Putamen (tissue), 1 donor: Measurements from ENCODE around the gene ADAMTS2.

Experiments
- DNase-seq: peaks from one replicate; pipeline ENCODE4 v3.0.0-alpha.2; 2016; ENCODE audit warnings: low spot score

Gene ADAMTS2

DNA sequence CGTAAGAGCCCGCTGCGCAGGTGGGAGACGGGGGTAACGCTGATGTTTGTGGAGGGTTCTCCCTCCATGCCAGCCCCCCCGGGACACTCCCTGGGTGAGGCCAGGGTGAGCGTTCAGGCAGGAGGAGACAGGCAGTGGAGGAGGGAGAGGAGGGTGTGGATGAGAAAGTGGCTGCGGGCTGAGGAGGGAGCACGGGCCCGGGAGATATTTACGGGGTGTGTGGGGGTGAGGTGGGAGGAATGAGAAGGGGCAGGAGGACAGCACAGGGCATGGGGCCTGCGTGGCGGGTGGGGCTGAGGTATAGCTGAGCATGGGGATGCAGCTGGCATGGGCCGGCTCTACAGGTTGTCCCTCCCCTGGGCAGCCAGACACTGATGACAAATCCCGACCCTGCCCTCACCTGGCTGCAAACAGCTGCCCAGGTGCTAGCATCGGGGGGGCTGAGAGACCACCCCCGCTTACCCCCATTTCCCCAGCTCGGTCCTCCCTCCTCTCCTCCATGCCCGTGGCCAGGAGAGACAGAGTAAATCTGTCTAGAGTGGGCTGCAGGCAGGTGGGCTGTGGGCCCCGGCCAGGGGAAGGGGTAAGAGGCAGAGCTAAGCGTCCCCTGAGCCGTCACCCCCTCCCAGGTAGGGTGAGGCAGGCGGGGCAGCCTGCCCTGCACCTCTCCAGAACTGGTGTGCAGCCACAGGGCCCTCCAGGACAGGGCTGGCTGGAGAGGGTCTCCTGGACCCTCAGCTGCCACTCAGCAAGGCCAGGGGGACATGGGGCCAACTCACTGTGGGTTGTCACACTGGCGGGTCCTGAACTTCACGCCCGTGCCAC is 205.9 kb downstream of the ADAMTS2 start:
- no peak for DNase-seq

DNA sequence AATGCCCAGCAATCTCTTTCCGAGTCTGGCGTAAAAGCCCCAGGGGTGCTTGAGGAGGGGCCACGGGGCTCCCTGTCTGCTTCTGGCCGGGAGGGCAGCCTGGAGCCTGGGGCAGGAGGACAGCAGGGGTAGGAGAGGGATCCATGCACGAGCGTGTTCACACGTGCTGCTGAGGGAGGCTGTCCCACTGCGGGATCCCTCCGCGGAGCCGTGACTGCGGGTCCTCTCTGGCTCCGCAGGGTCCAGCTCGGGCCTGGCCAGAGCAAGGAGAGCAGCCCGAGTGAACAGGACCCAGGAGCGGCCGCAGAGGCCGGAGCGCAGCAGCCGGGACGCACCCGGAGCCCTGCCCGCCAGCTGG is 206.7 kb downstream of the ADAMTS2 start:
- no peak for DNase-seq

DNA sequence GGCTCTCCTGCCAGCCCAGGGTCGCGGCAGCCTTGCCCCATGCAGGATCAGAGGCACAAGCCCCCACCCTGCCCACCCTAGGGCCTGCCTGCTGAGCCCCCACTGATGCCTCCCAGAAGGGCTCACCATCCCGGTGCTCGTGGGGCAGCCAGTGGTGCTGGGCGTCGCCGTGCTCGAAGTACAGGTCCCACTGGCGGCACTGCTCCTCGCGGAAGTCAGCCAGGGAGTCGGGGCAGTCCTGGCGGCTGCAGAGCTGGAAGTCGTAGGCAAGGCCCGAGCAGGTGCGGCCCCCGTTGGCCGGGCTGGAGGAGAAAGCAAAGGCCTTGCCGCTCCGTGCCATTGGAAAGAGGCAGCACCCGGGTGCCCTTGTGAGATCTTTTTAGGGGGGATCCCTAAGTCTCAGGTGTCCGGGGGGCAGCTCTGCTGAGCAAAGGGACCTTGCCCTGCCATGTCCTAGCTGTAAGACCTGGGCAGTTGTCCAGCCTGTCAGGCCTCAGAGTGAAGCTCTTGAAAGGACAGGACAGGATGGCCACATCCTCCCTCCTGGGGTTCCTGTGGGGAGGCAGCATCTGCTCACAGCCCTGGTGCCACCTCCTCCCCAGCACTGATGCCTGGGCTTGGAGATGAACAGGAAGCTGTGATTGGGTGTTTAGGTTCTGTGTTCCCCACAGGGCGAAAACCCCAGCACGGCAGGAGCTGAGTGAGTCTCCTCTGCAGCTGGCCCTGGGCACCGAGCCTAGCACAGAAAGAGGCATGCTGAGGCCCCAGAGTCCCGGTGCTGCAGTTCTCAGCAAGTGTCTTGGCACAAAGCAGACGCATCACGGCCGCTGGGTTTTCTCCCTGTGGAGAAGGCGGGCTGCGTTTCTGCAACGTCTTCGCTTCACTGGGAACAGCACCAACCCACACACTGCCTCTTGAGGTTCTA is 207.4 kb downstream of the ADAMTS2 start:
- DNase-seq, result no peak

DNA sequence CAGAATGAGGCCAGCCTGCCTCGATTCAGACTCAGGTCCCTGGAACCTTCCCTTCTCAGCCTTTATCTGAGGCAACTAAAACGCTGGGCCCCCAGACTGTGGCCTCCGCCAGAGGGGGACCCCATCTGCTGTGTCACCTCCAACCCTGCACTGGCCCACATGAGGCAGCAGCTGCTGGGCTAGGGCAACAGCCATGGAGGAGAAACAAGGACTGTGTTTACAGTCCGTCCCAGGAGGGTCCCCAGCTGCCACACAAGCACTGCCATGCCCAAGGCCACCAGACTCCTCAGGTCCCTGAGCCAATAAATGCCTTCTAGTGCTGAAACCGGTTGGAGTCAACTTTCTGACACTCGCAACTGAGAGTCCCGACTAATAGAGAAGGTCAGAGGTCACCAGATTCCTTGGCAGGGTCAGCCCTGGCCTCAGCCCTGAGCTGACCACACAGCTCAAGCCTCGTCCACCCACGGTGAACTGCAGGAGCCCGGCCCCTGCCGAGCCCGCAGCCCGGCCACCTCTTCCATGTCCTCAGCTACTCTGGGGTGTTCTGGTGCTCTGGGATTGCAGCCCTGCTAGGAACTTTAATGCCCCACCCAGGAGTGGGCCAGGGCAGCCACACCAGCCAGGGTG is 208.1 kb downstream of the ADAMTS2 start:
- no peak for DNase-seq

DNA sequence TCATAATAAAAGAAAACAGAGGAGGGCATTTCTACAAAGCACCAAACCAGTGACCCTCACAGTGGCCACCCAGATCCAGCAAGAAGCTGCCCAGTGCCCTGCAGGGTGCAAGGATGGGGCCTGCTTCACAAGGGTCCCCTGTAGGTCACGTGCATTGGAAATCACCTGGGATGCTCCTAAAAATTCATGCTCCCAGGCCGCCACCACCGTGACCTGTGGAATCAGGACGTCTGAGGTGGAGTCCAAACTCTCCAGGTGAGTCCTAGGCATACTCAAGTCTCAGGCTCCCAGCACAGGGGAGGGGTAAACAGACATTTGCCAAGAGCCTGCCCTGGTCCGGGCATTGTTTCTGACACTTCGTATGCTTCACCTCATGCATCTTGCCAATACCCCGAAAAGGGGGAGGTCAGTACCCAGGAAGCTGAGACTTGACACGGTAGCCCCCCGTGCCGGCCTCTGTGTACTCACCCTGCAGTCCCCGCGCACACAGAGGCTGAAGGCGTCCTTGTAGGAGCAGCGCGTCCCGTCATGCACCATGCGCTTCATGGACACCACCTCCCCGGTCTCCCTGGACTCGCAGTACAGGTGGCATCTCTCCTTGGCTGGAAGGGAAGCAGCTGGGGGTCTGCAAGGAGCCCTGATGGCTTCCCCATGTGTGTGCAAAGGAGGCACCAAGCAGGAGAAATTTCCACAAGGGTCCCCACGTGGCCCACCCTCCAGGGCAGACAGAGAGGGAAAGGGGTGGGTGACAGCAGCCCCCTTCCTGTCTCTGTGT is 209.6 kb downstream of the ADAMTS2 start:
- no peak for DNase-seq

DNA sequence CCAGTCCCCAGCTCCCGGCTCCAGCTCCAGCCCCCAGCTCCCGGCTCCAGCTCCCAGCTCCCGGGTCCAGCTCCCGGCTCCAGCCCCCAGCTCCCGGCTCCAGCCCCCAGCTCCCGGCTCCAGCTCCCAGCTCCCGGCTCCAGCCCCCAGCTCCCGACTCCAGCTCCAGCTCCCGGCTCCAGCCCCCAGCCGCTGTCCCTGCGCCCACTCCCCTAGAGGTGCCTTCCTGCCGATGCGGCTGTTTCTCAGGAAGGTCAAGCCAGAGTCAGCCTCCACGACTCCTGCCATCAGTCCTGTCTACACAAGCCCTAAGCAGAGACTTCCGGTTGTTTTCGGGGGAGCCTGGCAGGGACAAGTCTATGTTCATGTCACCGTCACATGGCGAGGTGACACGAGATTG is 210.3 kb downstream of the ADAMTS2 start:
- no peak for DNase-seq

DNA sequence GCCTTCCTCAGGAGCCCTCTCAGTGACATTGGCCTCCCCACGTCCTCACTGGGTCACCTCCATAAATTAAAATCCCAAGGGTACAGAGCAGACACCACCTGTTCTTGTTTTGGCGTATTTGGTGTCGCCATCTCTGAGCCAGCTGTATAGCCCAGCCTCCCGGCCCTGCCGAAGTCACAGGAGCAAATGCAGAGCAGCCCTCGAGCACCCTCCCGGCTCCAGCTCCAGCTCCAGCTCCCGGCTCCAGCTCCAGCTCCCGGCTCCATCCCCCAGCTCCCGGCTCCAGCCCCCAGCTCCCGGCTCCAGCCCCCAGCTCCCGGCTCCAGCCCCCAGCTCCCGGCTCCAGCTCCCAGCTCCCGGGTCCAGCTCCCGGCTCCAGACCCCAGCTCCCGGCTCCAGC is 210.8 kb downstream of the ADAMTS2 start:
- no peak for DNase-seq

DNA sequence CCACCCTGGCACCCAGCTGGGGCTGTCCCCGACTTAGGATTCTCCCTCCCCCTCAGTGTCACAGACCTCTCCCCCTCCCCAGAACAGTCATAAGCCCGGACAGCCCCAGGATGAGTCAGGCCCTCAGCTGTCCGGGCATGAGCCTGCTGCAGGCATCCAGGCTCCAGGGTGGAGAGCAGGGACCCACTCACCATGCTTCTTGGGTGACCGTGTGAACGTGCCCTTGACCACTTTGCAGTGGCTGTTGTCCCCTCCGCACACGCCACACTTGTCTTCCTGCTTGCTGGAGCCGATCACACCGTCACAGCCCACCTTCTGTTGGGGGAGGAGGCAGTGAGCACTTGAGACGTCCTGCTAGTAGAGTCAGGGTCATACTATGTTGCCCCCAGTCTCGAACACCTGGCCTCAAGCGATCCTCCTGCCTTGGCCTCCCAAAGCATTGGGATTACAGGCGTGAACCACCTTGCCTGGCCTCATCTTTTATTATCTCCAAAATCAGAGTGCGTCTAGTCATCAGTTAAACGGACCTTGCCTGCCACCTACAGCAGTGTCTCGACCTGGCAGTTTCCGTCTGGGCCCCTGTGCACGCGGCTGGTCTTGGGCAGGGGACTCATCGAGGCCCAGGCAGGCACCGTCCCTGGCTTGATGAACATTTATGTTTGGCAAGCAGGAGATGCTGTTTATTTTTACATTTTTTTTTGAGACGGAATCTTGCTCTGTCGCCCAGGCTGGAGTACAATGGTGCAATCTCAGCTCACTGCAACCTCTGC is 212.5 kb downstream of the ADAMTS2 start:
- DNase-seq, result no peak

DNA sequence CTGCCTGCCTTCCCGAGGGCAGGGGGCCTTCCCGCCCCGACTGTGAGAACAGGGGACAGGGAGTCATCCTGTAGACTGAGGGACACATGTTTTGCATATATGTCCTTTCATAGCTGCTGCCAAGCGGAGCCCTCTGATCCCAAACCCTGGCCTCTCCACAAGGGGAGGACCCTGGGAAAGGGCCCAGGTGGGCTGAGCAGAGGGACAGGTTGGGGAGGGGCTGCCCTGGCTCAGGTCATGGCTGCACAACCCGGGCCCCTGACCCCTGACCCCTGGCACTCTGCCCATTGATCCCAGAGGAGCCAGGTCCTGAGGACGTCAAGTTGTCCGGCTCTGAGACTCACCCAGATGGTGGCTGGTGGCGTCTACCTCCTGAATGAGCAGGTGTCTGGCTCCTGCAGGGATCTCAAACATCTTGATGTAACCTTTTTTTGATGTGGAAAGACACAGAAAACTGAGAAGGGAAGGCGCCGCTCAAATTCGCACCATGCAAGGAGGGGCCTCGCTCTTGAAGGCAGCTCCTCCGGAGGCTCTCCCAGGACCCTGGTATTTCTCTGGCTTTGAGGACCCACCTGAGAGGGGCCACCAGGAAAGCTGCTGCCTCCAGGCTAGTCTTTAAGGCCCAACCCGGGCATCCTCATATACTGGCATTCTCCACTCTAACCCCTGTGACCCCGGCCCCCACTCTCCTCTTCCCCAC is 213.2 kb downstream of the ADAMTS2 start:
- DNase-seq, result no peak

DNA sequence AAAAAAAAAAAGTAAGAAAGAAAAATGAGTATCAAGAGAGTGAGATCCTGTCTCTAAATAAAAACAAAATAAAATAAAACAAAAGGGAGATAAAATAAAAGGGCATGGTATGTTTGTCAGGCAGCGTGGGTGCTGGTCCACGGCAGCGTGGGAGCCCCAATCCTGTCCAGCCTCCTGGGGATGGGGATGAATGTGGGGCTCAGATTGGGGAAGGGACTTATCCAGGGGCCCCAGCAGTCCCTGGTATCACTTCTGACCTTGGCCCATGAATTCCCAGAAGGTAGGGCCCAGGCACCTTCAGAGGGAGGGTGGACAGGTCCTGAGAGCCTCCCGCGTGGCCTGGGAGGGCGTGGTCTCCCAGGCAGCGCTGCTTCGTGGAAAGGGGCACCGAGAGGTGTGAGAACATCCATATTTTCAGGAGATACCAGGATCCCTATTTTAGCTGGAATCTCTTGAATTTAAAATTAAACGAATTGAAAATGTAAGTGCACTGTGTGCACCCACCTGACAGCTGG is 213.9 kb downstream of the ADAMTS2 start:
- no peak for DNase-seq

DNA sequence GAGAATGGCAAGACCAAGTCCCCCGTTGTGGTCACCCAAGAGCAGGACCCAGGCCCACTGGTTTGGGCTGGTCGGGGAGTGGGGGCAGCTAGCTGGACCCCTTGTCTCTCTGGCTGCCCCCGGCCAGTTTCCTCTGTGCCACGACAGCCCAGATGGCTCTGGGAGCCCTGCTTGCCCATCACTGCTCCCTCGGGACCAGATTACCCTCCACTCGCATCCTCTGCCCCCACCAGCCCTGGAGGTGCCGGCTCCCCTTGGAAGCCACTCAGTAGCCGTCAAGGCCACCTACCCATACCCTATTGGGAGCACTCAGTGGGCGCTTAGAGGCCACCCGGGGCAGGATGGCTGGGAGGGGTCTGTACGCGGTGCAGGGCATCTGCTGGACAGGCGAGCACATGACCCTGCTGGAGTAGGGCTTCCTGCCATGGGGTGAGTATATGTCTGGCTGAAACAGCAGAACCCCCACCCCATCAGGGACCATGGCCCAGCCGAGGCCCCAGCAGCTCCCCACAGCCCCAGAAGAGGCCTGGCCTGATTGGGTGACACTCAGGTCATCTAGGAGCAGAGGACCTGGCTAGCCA is 215.1 kb downstream of the ADAMTS2 start:
- no peak for DNase-seq

DNA sequence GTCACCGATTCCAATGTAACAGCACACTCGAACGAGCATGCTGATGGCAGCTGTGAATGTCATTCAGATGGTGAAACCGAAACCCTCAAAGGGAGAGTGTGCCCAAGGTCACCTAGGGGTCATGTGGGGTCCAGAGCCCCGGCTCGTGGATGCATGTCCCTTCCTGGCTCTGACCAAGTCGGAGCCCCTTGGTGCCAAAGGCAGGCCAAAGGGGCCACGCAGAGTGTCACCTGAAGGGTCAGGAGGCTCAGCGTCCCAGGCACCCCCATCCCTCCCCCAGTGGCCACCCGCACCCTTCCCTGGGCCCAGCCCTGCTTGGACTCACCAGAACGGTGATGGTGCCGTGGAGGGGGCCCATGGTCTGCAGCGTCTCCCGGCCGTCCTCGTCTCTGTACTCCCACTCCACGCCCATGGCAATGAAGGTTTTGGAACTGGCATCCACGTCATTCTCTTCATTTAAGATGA is 215.6 kb downstream of the ADAMTS2 start:
- no peak for DNase-seq

DNA sequence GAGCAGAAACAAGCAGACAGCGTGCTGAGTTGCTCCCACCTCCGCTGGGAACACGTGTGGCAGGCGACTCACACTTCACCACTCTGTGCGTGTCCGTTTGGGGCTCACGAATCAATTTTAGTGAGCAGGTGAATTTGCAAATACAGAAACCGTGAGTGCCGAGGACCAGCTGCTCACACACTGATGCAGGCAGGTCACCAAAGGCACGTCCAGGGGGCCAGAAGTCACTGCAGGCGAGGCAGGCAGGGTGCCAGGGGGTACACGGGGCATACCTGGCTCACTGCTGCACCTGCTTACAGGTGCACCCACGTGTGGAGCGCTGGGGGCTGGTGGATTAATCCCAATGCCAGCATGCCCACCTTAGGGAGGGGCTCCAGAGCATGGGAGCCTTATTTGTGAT is 216.3 kb downstream of the ADAMTS2 start:
- no peak for DNase-seq

DNA sequence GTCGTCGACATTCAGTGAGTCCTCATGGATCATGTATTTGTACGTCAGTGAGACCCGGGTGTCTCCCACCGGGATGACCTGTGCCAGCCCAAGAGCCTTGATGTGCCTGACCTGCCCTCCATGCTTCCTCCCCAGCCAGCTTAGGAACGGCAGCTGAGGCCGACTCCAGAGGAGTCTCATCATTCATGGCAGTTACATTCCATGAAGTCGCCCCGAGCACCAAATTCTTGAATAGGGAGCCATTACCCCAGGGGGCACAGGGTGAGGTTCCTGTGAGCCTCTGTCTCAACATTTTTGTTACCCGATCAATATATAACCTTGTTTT is 217.3 kb downstream of the ADAMTS2 start:
- no peak for DNase-seq

DNA sequence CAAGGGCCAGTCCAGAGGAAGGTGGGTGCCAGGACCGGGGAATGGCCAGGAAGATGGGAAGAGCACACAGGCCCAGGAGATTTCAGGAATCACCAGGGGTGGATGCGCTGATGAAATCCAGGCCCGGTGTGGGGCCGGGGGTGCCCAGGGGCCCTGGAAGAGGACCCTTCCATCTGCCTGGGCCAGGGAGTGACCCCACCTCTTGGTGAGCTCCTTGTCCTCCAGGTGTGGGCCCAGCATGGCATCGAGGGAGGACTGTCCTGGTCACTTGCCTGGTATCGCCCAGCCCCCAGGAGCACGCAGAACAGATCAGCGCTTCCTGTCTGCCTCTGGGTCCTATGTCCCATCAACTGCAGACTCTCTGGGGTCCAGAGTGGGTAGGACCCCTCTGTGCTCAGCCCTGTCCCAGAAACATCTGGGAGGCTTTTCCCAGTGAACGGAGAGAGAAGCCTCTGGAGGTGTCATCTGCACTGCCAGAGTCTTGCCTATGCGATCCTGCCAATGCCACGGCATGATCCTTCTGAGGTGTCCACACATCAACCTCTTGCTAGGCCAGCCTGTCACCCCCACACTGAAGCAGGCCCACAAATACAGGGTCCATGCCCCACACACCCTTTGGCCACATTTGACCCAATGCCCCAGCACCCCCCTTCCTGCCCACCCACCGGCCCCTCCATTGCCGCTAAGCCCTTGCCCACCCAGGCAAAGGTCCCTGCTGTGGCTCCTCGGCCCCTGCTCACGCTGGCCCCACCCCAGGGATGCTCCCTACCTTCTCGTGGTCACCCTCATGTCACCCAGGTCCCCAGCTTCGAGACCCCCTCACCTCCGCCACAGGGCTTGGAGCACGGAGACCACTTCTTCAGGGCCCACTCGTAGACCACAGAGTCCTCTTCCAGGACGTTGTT is 217.9 kb downstream of the ADAMTS2 start:
- DNase-seq, result no peak

DNA sequence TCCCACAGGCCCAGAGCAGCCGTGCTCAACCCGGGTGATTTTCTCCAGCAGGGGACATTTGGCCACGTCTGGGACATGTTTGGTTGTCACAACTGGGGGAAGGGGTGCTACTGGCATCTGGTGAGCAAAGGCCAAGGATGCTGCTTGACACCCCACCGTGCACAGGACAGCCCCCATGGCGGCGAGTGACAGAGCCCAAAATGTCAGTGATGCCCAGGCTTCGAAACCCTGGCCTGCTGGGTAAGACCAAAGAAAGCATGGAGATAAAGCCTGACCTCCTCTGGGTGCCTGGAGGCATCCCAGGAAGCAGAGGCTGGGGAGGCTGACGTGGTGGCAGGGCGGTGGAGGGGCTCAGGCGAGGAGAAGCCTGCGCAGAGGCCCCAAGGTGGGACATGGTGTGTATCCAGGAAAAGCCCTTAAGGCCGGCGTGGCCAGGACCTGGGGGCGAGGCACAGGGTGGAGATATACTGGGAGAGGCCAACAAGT is 218.7 kb downstream of the ADAMTS2 start:
- DNase-seq, result no peak

DNA sequence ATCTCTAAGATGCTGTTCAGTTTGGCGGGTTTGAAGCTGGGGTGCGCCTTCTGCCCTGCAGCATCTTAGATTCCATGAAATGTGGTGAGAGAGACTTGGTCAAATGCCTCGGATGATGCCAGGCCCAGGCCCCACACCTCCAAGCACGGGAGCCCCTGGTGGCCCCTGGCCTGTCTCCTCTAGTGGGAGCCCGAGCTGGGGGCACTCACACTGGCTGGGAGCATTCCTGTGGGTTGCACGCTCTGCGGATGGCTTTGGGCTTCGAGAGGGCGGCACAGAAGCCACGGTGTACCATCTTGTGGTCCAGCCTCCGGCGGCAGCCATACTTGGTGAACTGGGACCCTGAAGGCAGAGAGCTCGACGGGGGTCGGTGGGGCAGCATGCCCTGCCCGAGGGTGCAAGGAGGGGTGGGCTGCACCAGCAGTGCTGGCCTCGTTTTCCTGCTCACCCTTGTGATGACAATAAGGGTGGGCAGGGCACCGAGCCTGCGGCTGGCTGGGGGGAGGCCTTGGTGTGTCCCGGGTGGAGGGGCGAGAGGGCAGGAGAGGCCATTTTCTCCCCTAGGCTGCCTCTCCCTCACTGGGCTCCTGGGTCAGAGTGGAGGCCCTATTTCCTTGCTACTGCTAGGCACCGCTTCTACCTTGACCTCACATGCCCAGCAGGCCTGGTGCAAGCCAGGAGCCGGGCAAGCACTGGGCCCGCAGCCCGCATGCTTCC is 219.3 kb downstream of the ADAMTS2 start:
- DNase-seq, result no peak
